ENCODE results near the gene RYR3. TPM values are rescaled to one million over a fixed set of nuclear protein-coding genes. Genes with fewer than 3 reads are reported as not detected.

Gene RYR3
- total RNA-seq, 1 donor from 2014 or later: not detected

- Mint-ChIP-seq H3K27me3 (peaks cover 40% of the 10 kb centered on the region), H3K9me3 (no peaks in the 10 kb centered on the region), H3K4me1 (no peaks in the 10 kb centered on the region), H3K4me3 (no peak overlapping the region), H3K27ac (no peak overlapping the region), H3K36me3 (ENCODE audit: low read depth) (no peaks in the 10 kb centered on the region)
- no peak for DNase-seq
- TF ChIP-seq CTCF (IDR thresholded peaks at IDR 0.05): no peak
- ATAC-seq (ENCODE audit: low read depth): no peak
- ChIA-PET POLR2A (no interaction called here), CTCF (no interaction called here)
- intact Hi-C loops (cut with micrococcal nuclease): no loop called here
Measured at GRCh38 chr15:33678602-33679001, 367.8 kb downstream of the RYR3 start.

GRCh38 chr15:33679061-33679460, 368.3 kb downstream of the RYR3 start:
- POLR2A ChIA-PET: no interaction called here
- Mint-ChIP-seq H3K27ac (no peak overlapping the region), H3K9me3 (no peaks in the 10 kb centered on the region), H3K27me3 (peaks cover 37% of the 10 kb centered on the region), H3K4me3 (no peak overlapping the region), H3K4me1 (no peaks in the 10 kb centered on the region), H3K36me3 (ENCODE audit: low read depth) (no peaks in the 10 kb centered on the region)
- CTCF ChIA-PET: interaction anchor here (1.4 kb wide), 1 partner anchor 22 kb away, joined by 5 read pairs; no protein-coding TSS in a partner anchor
- ATAC-seq (ENCODE audit: low read depth) (no peak), DNase-seq (no peak)
- TF ChIP-seq CTCF (IDR thresholded peaks at IDR 0.05): no peak
- intact Hi-C loops (cut with micrococcal nuclease): no loop called here

- Mint-ChIP-seq H3K4me3 (no peak overlapping the region), H3K27me3 (peaks cover 36% of the 10 kb centered on the region)
- no peak for DNase-seq
Measured at GRCh38 chr15:33680336-33680735, 369.6 kb downstream of the RYR3 start.

GRCh38 chr15:33693166-33693800, 382.5 kb downstream of the RYR3 start:
- POLR2A ChIA-PET: no interaction called here
- H3K4me1 Mint-ChIP-seq: no peaks in the 10 kb centered on the region
- no peak overlapping the region for H3K27ac Mint-ChIP-seq
- H3K4me3 Mint-ChIP-seq: no peak overlapping the region
- no peaks in the 10 kb centered on the region for H3K9me3 Mint-ChIP-seq
- intact Hi-C loops (cut with micrococcal nuclease): no loop called here
- no peaks in the 10 kb centered on the region for H3K27me3 Mint-ChIP-seq
- H3K36me3 Mint-ChIP-seq (ENCODE audit: low read depth): no peaks in the 10 kb centered on the region
- no peak for TF ChIP-seq CTCF (IDR thresholded peaks at IDR 0.05)
- DNase-seq: no peak
- CTCF ChIA-PET: no interaction called here
- no peak for ATAC-seq (ENCODE audit: low read depth)

More at GRCh38 chr15:33680336-33680735, 369.6 kb downstream of the RYR3 start:
- H3K27ac Mint-ChIP-seq: no peak overlapping the region
- no peaks in the 10 kb centered on the region for H3K4me1 Mint-ChIP-seq
- H3K9me3 Mint-ChIP-seq: no peaks in the 10 kb centered on the region
- H3K36me3 Mint-ChIP-seq (ENCODE audit: low read depth): no peaks in the 10 kb centered on the region
- POLR2A ChIA-PET: no interaction called here
- intact Hi-C loops (cut with micrococcal nuclease): no loop called here
- no peak for ATAC-seq (ENCODE audit: low read depth)
- no peak for TF ChIP-seq CTCF (IDR thresholded peaks at IDR 0.05)
- CTCF ChIA-PET: interaction anchor here (1.4 kb wide), 1 partner anchor 21 kb away, joined by 5 read pairs; no protein-coding TSS in a partner anchor

- H3K27ac Mint-ChIP-seq: no peak overlapping the region
- ATAC-seq (ENCODE audit: low read depth) (no peak), DNase-seq (no peak)
- POLR2A ChIA-PET: no interaction called here
- H3K4me1 Mint-ChIP-seq: no peaks in the 10 kb centered on the region
- H3K36me3 Mint-ChIP-seq (ENCODE audit: low read depth): no peaks in the 10 kb centered on the region
- CTCF ChIA-PET: no interaction called here
- no peaks in the 10 kb centered on the region for H3K9me3 Mint-ChIP-seq
- H3K27me3 Mint-ChIP-seq: no peaks in the 10 kb centered on the region
- H3K4me3 Mint-ChIP-seq: no peak overlapping the region
- intact Hi-C loops (cut with micrococcal nuclease): no loop called here
- no peak for TF ChIP-seq CTCF (IDR thresholded peaks at IDR 0.05)
Measured at GRCh38 chr15:33698126-33698525, 387.4 kb downstream of the RYR3 start.

All from activated B cell treated with CpG ODN at 0.5 μM for 24 hours (primary cell).